CD4-positive, alpha-beta T cell treated with Interleukin-12 subunit alpha and Interleukin-12 subunit beta, for 1 hour (primary cell): ENCODE data around the gene TCEA2.

ENCODE experiments used
- DNase-seq: peaks from one replicate; pipeline ENCODE4 v3.0.0-alpha.2; 2020

The TCEA2 gene

GRCh38 chr20:64035933-64036345 is 27.1 kb upstream of the TCEA2 start, which contains the start of gene C20orf204:
TSS of gene C20orf204 (plus strand) at chr20:64036182. CDS start at chr20:64036324, 142 bp downstream.
- DNase-seq: no peak

- DNase-seq: no peak
Observed at GRCh38 chr20:64036346-64037198, 26.4 kb upstream of the TCEA2 start.

- no peak for DNase-seq
Observed at GRCh38 chr20:64037199-64037497, 25.9 kb upstream of the TCEA2 start.

GRCh38 chr20:64037498-64038213 is 25.3 kb upstream of the TCEA2 start:
- no peak for DNase-seq

GRCh38 chr20:64038224-64038564 is 24.8 kb upstream of the TCEA2 start:
- no peak for DNase-seq

- DNase-seq: peak; percentile 81
Observed at GRCh38 chr20:64038565-64039292, 24.3 kb upstream of the TCEA2 start.

- DNase-seq: no peak
Observed at GRCh38 chr20:64039293-64040160, 23.5 kb upstream of the TCEA2 start.

GRCh38 chr20:64040231-64041039 is 22.6 kb upstream of the TCEA2 start:
- no peak for DNase-seq

- DNase-seq: no peak
Observed at GRCh38 chr20:64041040-64041780, 21.8 kb upstream of the TCEA2 start.

GRCh38 chr20:64041781-64042053 is 21.3 kb upstream of the TCEA2 start:
- no peak for DNase-seq

- DNase-seq: no peak
Observed at GRCh38 chr20:64042054-64042781, 20.8 kb upstream of the TCEA2 start.

- DNase-seq: no peak
Observed at GRCh38 chr20:64043768-64044167, 19.2 kb upstream of the TCEA2 start.

GRCh38 chr20:64044484-64045247 is 18.3 kb upstream of the TCEA2 start:
- DNase-seq: no peak

GRCh38 chr20:64045346-64046011 is 17.5 kb upstream of the TCEA2 start:
- no peak for DNase-seq

GRCh38 chr20:64047046-64047389 is 16.0 kb upstream of the TCEA2 start:
- DNase-seq: no peak

- DNase-seq: no peak
Observed at GRCh38 chr20:64047968-64048401, 15.0 kb upstream of the TCEA2 start.

GRCh38 chr20:64048402-64049044 is 14.5 kb upstream of the TCEA2 start:
- no peak for DNase-seq

GRCh38 chr20:64049060-64049877 is 13.7 kb upstream of the TCEA2 start, which contains the start of gene SOX18:
TSS of gene SOX18 (minus strand) at chr20:64049639. CDS start at chr20:64049516, 123 bp downstream.
- peak; percentile 27 for DNase-seq
